Testis (tissue), 3 donors: ENCODE data around the gene RBP5. TPM values are rescaled to one million over a fixed set of nuclear protein-coding genes. Genes with fewer than 3 reads are reported as not detected.

Experiments
- DNase-seq: peaks from one replicate; pipeline ENCODE4 v3.0.0-alpha.2; 2019
- H3K27ac ChIP-seq, 2 donors: fragments of 200-600 bp; sonication (generic); one replicate each; pipeline ENCODE4 v1.5.1; 2019
- H3K27me3 ChIP-seq: fragments of 200-600 bp; sonication (generic); one replicate; pipeline ENCODE4 v1.5.1; 2019
- H3K36me3 ChIP-seq: fragments of 200-600 bp; sonication (generic); one replicate; pipeline ENCODE4 v1.5.1; 2017; ENCODE audit warnings: low read depth; ENCODE audit errors: missing control alignments
- H3K4me1 ChIP-seq: fragments of 200-600 bp; sonication (generic); one replicate; pipeline ENCODE4 v1.5.1; 2019
- H3K4me3 ChIP-seq, 2 donors: fragments of 200-600 bp; sonication (generic); one replicate each; pipeline ENCODE4 v1.5.1; 2017 to 2019
- H3K9me3 ChIP-seq: fragments of 200-600 bp; sonication (generic); one replicate; pipeline ENCODE4 v1.5.1; 2017
- CTCF ChIP-seq, 3 experiments: fragments of 450-650 bp in 2 of 3; fragments of 200-600 bp in 1 of 3; sonication (generic) in 1 of 3; IDR thresholded peaks; one replicate each; pipeline ENCODE4 v1.5.1; 2016 to 2019; ENCODE audit warnings: antibody characterized with exemption in 3 of 3, mild to moderate bottlenecking in 2 of 3, moderate library complexity in 1 of 3
- POLR2A ChIP-seq: fragments of 450-650 bp; IDR thresholded peaks from one replicate; pipeline ENCODE4 v1.6.1; 2017; ENCODE audit warnings: antibody characterized with exemption, mild to moderate bottlenecking, moderate library complexity
- WGBS, 2 donors: methylation state at CpG; one replicate each; pipeline ENCODE4 v1.1.5; 2018; 5-methylcytosine and 5-hydroxymethylcytosine counted together
- intact Hi-C: fragments of 100-400 bp; cut with DNase I; formaldehyde crosslinking; loops from one replicate; pipeline ENCODE4 v1.15.1; 2023; ENCODE audit warnings: low total_unique reads
- polyA plus RNA-seq: library from polyadenylated mRNA; stranded (reverse); fragments of 350-450 nt; fragmentation: Illumina TruSeq; extraction: RNeasy Lipid Tissue Mini Kit (QIAGEN cat#74804); gene quantifications from one replicate; pipeline ENCODE4 v1.2.3, GENCODE V29; 2014; ENCODE audit warnings: low read depth, low replicate concordance; ENCODE audit not compliant: insufficient read depth
- total RNA-seq, 2 donors: library from RNA; depleted of rRNA; stranded (reverse); fragments of >200 nt; gene quantifications; one replicate each; pipeline ENCODE4 v1.2.3, GENCODE V29; 2016

Gene RBP5
- total and polyA plus RNA-seq, 3 donors from 2014 or later, result 1.1 to 11.8 (median 4.0) TPM

GRCh38 chr12:7103837-7104584 lies 24.7 kb downstream of the RBP5 start:
- TF ChIP-seq POLR2A, result no peak
- no peak for TF ChIP-seq CTCF (IDR thresholded peaks at IDR 0.05)
- Histone ChIP-seq H3K27me3 (no peaks in the 10 kb centered on the region), H3K4me3 (no peak overlapping the region), H3K4me1 (peaks cover 7% of the 10 kb centered on the region), H3K9me3 (no peaks in the 10 kb centered on the region), H3K36me3 (no peaks in the 10 kb centered on the region), H3K27ac (no peak overlapping the region)
- DNase-seq, result no peak
- WGBS, 2 donors, result 84 to 86% methylated on average over 14 of the region's 14 CpGs
- intact Hi-C loops, result no loop called here

DNA sequence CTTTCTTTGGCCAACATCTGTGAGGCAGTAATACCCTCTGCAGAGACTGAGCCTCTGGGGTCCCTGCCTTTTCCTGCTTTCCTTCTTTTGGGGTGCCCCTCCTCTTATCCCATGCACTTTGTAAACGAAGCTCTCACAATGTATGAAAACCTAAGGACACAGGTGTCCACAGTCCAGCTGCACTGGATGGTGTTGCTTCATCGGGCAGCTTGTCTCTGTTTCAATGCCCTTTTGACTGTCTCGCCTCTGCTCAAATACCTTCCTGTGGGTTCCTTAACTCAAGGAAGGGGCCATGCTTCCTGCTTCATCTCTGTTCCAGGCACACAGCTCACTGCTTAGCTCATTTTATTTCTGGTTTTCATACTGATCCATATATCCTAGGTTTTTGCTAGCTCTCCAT lies 26.1 kb downstream of the RBP5 start:
- peak; percentile 9 for DNase-seq
- Histone ChIP-seq H3K4me1 (peaks cover 3% of the 10 kb centered on the region), H3K36me3 (no peaks in the 10 kb centered on the region), H3K9me3 (no peaks in the 10 kb centered on the region), H3K27me3 (no peaks in the 10 kb centered on the region), H3K27ac (peak overlapping the region in 1 of 2 donors; percentile 48), H3K4me3 (no peak overlapping the region)
- no peak for TF ChIP-seq CTCF (IDR thresholded peaks at IDR 0.05)
- no peak for TF ChIP-seq POLR2A
- 81 to 89% methylated on average over 3 of the region's 3 CpGs for WGBS, 2 donors
- intact Hi-C loops, result no loop called here

GRCh38 chr12:7101694-7102131 lies 27.0 kb downstream of the RBP5 start:
- Histone ChIP-seq H3K36me3 (no peaks in the 10 kb centered on the region), H3K27ac (peak overlapping the region in 1 of 2 donors; percentile 48), H3K4me3 (no peak overlapping the region), H3K4me1 (peaks cover 1% of the 10 kb centered on the region), H3K9me3 (no peaks in the 10 kb centered on the region), H3K27me3 (no peaks in the 10 kb centered on the region)
- no peak for DNase-seq
- intact Hi-C loops, result no loop called here
- no peak for TF ChIP-seq POLR2A
- no peak for TF ChIP-seq CTCF (IDR thresholded peaks at IDR 0.05)
- 66 to 67% methylated on average over 6 to 10 of the region's 10 CpGs for WGBS, 2 donors

GRCh38 chr12:7101047-7101693 lies 27.5 kb downstream of the RBP5 start:
- Histone ChIP-seq H3K27me3 (no peaks in the 10 kb centered on the region), H3K36me3 (no peaks in the 10 kb centered on the region), H3K27ac (peak overlapping the region in 1 of 2 donors; percentile 53), H3K4me1 (no peaks in the 10 kb centered on the region), H3K9me3 (no peaks in the 10 kb centered on the region), H3K4me3 (no peak overlapping the region)
- WGBS, 2 donors, result 84 to 86% methylated on average over 4 of the region's 4 CpGs
- intact Hi-C loops, result no loop called here
- peak; percentile 22 for DNase-seq
- TF ChIP-seq CTCF (IDR thresholded peaks at IDR 0.05) (no peak), POLR2A (no peak)
